GM23248 (cell line): ENCODE results near the gene TRHDE. TPM values are rescaled to one million over a fixed set of nuclear protein-coding genes. Genes with fewer than 3 reads are reported as not detected.

Experiments
- DNase-seq: peaks from one replicate; pipeline ENCODE4 v3.0.0-alpha.2; 2015
- H2AFZ ChIP-seq: fragments of 200-600 bp; sonication (generic); 2 replicates; pipeline ENCODE4 v1.6.1; 2016; ENCODE audit warnings: antibody characterized with exemption
- H3F3A ChIP-seq: fragments of 200-600 bp; sonication (generic); 2 replicates; pipeline ENCODE4 v1.6.1; 2016; ENCODE audit warnings: mild to moderate bottlenecking, antibody characterized with exemption, mixed run types; ENCODE audit not compliant: insufficient read depth
- H3K27ac ChIP-seq: fragments of 200-600 bp; sonication (generic); 2 replicates; pipeline ENCODE4 v1.5.1; 2016; ENCODE audit warnings: mild to moderate bottlenecking
- H3K27me3 ChIP-seq: fragments of 200-600 bp; sonication (generic); replicated peaks from 2 replicates; pipeline ENCODE4 v1.6.1; 2016; ENCODE audit warnings: mild to moderate bottlenecking; ENCODE audit not compliant: insufficient read depth
- H3K36me3 ChIP-seq: fragments of 200-600 bp; sonication (generic); 2 replicates; pipeline ENCODE4 v1.6.1; 2016; ENCODE audit warnings: low read depth, mild to moderate bottlenecking
- H3K4me1 ChIP-seq: fragments of 200-600 bp; sonication (generic); 2 replicates; pipeline ENCODE4 v1.6.1; 2016; ENCODE audit warnings: mild to moderate bottlenecking; ENCODE audit not compliant: insufficient read depth
- H3K4me2 ChIP-seq: fragments of 200-600 bp; sonication (generic); one replicate; pipeline ENCODE4 v1.6.1; 2016; ENCODE audit warnings: mild to moderate bottlenecking; ENCODE audit not compliant: unreplicated experiment
- H3K4me3 ChIP-seq: fragments of 200-600 bp; sonication (generic); 2 replicates; pipeline ENCODE4 v1.5.1; 2016; ENCODE audit warnings: mild to moderate bottlenecking
- H3K79me2 ChIP-seq: fragments of 200-600 bp; sonication (generic); 2 replicates; pipeline ENCODE4 v1.6.1; 2016; ENCODE audit warnings: mild to moderate bottlenecking; ENCODE audit not compliant: insufficient read depth
- H3K9ac ChIP-seq: fragments of 200-600 bp; sonication (generic); 2 replicates; pipeline ENCODE4 v1.6.1; 2016; ENCODE audit warnings: mild to moderate bottlenecking
- H3K9me2 ChIP-seq: fragments of 200-600 bp; sonication (generic); 2 replicates; pipeline ENCODE4 v1.6.1; 2016; ENCODE audit warnings: mixed run types, mild to moderate bottlenecking, moderate library complexity; ENCODE audit not compliant: insufficient read depth
- H3K9me3 ChIP-seq: fragments of 200-600 bp; sonication (generic); one replicate; pipeline ENCODE4 v1.6.1; 2017; ENCODE audit warnings: low read depth
- H4K20me1 ChIP-seq: fragments of 200-600 bp; sonication (generic); 2 replicates; pipeline ENCODE4 v1.6.0; 2016; ENCODE audit not compliant: insufficient read depth
- EZH2 ChIP-seq: fragments of 200-600 bp; sonication (generic); IDR thresholded peaks from 2 replicates; pipeline ENCODE4 v1.6.1; 2018; ENCODE audit warnings: antibody characterized with exemption, mild to moderate bottlenecking; ENCODE audit not compliant: insufficient read depth, poor library complexity, severe bottlenecking
- EZH2phosphoT487 ChIP-seq: fragments of 200-600 bp; sonication (generic); IDR thresholded peaks from 2 replicates; pipeline ENCODE4 v1.6.1; 2018; ENCODE audit warnings: antibody characterized with exemption, moderate library complexity, mild to moderate bottlenecking, low read depth; ENCODE audit not compliant: insufficient read depth
- WGBS, 2 experiments: methylation state at CpG; one replicate each; pipeline ENCODE4 v1.1.6; 2015 to 2017; ENCODE audit warnings: low lambda C conversion rate in 2 of 2, low coverage in 1 of 2; ENCODE audit errors: missing lambda C conversion rate in 2 of 2; 5-methylcytosine and 5-hydroxymethylcytosine counted together
- in situ Hi-C: fragments of 300-500 bp; cut with MboI; formaldehyde crosslinking; loops from 2 replicates; pipeline ENCODE4 v1.15.0; 2020
- polyA plus RNA-seq: library from polyadenylated mRNA; unstranded; fragments of >200 nt; fragmentation: Nextera tagmentation; extraction: Ambion mirVana; gene quantifications from 2 replicates; pipeline ENCODE4 v1.2.1, GENCODE V29; 2016
- total RNA-seq: library from RNA; depleted of rRNA; stranded (reverse); fragments of >200 nt; shearing (Covaris generic); gene quantifications from 2 replicates; pipeline ENCODE4 v1.2.3, GENCODE V29; 2014

The TRHDE gene
- total and polyA plus RNA-seq, 2 experiments from 2014 or later, result 1.4 to 2.8 TPM

- TF ChIP-seq EZH2, result no peak
- no peak for TF ChIP-seq EZH2phosphoT487
These were observed 221.2 kb downstream of the TRHDE start for GRCh38 chr12:72493407-72493806.

GRCh38 chr12:72498354-72498753 is 226.2 kb downstream of the TRHDE start:
- Histone ChIP-seq H3K4me1 (no peaks in the 10 kb centered on the region), H3K9me3 (no peaks in the 10 kb centered on the region), H3K27me3 (no peaks in the 10 kb centered on the region), H2AFZ (no peak overlapping the region), H3K4me3 (no peak overlapping the region), H3K36me3 (no peaks in the 10 kb centered on the region), H3K79me2 (no peaks in the 10 kb centered on the region), H3K4me2 (no peak overlapping the region), H3K9me2 (no peaks in the 10 kb centered on the region), H3K27ac (no peak overlapping the region), H3K9ac (no peak overlapping the region), H3F3A (no peaks in the 10 kb centered on the region), H4K20me1 (no peaks in the 10 kb centered on the region)
- DNase-seq, result no peak
- in situ Hi-C loops, result no loop called here
- 28 to 39% methylated on average over 1 of the region's 1 CpG for WGBS, 2 experiments
- TF ChIP-seq EZH2 (no peak), EZH2phosphoT487 (no peak)

More at GRCh38 chr12:72493407-72493806, 221.2 kb downstream of the TRHDE start:
- no peak overlapping the region for H3K9ac ChIP-seq
- no peak overlapping the region for H2AFZ ChIP-seq
- no peaks in the 10 kb centered on the region for H3K27me3 ChIP-seq
- no peaks in the 10 kb centered on the region for H3F3A ChIP-seq
- no peak overlapping the region for H3K27ac ChIP-seq
- H3K4me1 ChIP-seq, result no peaks in the 10 kb centered on the region
- in situ Hi-C loops, result no loop called here
- H3K36me3 ChIP-seq, result no peaks in the 10 kb centered on the region
- peak; percentile 7 for DNase-seq
- no peaks in the 10 kb centered on the region for H4K20me1 ChIP-seq
- H3K4me3 ChIP-seq, result no peak overlapping the region
- no peaks in the 10 kb centered on the region for H3K9me3 ChIP-seq
- H3K79me2 ChIP-seq, result no peaks in the 10 kb centered on the region
- H3K4me2 ChIP-seq, result no peak overlapping the region
- WGBS, 2 experiments, result 3 to 9% methylated on average over 1 of the region's 1 CpG
- no peaks in the 10 kb centered on the region for H3K9me2 ChIP-seq

GRCh38 chr12:72499244-72499643 is 227.1 kb downstream of the TRHDE start:
- Histone ChIP-seq H3K9me2 (no peaks in the 10 kb centered on the region), H3F3A (no peaks in the 10 kb centered on the region), H4K20me1 (no peaks in the 10 kb centered on the region), H3K9ac (no peak overlapping the region), H3K4me2 (no peak overlapping the region), H3K27me3 (no peaks in the 10 kb centered on the region), H3K27ac (no peak overlapping the region), H3K36me3 (no peaks in the 10 kb centered on the region), H3K4me3 (no peak overlapping the region), H3K79me2 (no peaks in the 10 kb centered on the region), H3K4me1 (no peaks in the 10 kb centered on the region), H2AFZ (no peak overlapping the region), H3K9me3 (no peaks in the 10 kb centered on the region)
- TF ChIP-seq EZH2, result no peak
- no peak for TF ChIP-seq EZH2phosphoT487
- 25 to 26% methylated on average over 5 of the region's 5 CpGs for WGBS, 2 experiments
- in situ Hi-C loops, result no loop called here
- peak; percentile 7 for DNase-seq

GRCh38 chr12:72502546-72502945 is 230.4 kb downstream of the TRHDE start:
- Histone ChIP-seq H3K4me1 (no peaks in the 10 kb centered on the region), H3K9me3 (no peaks in the 10 kb centered on the region), H3F3A (no peaks in the 10 kb centered on the region), H3K9me2 (no peaks in the 10 kb centered on the region), H3K27ac (no peak overlapping the region), H3K4me3 (no peak overlapping the region), H3K79me2 (no peaks in the 10 kb centered on the region), H3K36me3 (no peaks in the 10 kb centered on the region), H3K4me2 (no peak overlapping the region), H2AFZ (no peak overlapping the region), H3K9ac (no peak overlapping the region), H4K20me1 (no peaks in the 10 kb centered on the region), H3K27me3 (no peaks in the 10 kb centered on the region)
- DNase-seq, result no peak
- TF ChIP-seq EZH2phosphoT487 (no peak), EZH2 (no peak)
- WGBS, 2 experiments, result 19 to 20% methylated on average over 3 of the region's 3 CpGs
- in situ Hi-C loops, result no loop called here

- in situ Hi-C loops, result no loop called here
- WGBS, 2 experiments, result 8 to 21% methylated on average over 1 of the region's 1 CpG
- TF ChIP-seq EZH2phosphoT487 (no peak), EZH2 (no peak)
These were observed 233.1 kb downstream of the TRHDE start for GRCh38 chr12:72505227-72505626.

More at GRCh38 chr12:72505227-72505626, 233.1 kb downstream of the TRHDE start:
- no peak overlapping the region for H3K27ac ChIP-seq
- no peaks in the 10 kb centered on the region for H3K79me2 ChIP-seq
- no peaks in the 10 kb centered on the region for H3K9me3 ChIP-seq
- no peak overlapping the region for H3K4me3 ChIP-seq
- H4K20me1 ChIP-seq, result no peaks in the 10 kb centered on the region
- no peak for DNase-seq
- H3K9ac ChIP-seq, result no peak overlapping the region
- no peaks in the 10 kb centered on the region for H3K9me2 ChIP-seq
- no peak overlapping the region for H2AFZ ChIP-seq
- no peaks in the 10 kb centered on the region for H3F3A ChIP-seq
- H3K36me3 ChIP-seq, result no peaks in the 10 kb centered on the region
- H3K4me2 ChIP-seq, result no peak overlapping the region
- H3K4me1 ChIP-seq, result no peaks in the 10 kb centered on the region
- H3K27me3 ChIP-seq, result no peaks in the 10 kb centered on the region
